IPS DF 4.7 (cell line): Measurements from ENCODE around the gene AGO3.

Source experiments
- DNase-seq: peaks from one replicate; pipeline ENCODE4 v3.0.0-alpha.2; 2013; ENCODE audit warnings: low spot score; ENCODE audit errors: extremely low read depth

Gene AGO3

DNA sequence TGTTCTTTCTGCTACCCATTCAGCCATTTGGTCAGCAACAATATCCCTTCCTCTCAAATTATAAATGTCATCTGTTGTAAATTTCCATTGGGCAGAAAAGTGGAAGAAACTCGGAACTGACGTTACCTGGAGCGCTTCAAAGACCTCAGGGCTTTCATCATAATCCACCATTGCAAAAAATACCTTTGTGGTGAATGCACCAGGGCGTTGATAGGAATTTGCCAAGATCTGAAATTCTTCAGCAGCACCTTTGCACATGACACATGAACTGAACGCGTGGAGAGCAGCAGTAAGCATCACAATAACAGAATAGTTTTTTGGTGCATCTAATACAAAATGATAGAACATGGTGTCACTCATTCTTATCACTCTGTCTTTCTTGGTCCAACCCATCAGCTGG, 149.9 kb downstream of the AGO3 start:
- DNase-seq, result no peak

- DNase-seq, result no peak
Observed at GRCh38 chr1:36081926-36082485, 151.1 kb downstream of the AGO3 start.

GRCh38 chr1:36083219-36083618, 152.3 kb downstream of the AGO3 start:
- DNase-seq, result no peak

- DNase-seq, result no peak
Observed at GRCh38 chr1:36083635-36084496, 153.0 kb downstream of the AGO3 start, which contains the start of gene TEKT2. TSS of gene TEKT2 (plus strand) at chr1:36084094. CDS start at chr1:36084922, 828 bp downstream.

GRCh38 chr1:36084497-36085115, 153.7 kb downstream of the AGO3 start:
- DNase-seq, result no peak

DNA sequence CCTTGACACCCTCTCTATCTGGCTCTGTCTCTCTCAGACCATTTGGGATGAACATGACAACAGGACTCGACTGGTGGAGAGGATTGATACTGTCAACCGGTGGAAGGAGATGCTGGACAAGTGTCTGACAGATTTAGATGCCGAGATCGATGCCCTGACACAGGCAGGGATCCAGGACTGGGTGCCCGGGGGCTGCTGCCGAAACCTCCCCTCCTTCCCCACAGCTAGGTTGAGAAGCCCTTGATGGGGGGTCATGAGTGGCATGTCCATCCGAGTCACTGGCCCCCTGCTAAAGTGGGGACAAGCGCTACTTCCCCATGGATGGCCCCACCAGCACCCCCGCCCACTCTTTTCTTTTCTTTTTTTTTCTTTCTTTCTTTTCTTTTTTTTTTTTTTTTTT, 154.2 kb downstream of the AGO3 start:
- no peak for DNase-seq

DNA sequence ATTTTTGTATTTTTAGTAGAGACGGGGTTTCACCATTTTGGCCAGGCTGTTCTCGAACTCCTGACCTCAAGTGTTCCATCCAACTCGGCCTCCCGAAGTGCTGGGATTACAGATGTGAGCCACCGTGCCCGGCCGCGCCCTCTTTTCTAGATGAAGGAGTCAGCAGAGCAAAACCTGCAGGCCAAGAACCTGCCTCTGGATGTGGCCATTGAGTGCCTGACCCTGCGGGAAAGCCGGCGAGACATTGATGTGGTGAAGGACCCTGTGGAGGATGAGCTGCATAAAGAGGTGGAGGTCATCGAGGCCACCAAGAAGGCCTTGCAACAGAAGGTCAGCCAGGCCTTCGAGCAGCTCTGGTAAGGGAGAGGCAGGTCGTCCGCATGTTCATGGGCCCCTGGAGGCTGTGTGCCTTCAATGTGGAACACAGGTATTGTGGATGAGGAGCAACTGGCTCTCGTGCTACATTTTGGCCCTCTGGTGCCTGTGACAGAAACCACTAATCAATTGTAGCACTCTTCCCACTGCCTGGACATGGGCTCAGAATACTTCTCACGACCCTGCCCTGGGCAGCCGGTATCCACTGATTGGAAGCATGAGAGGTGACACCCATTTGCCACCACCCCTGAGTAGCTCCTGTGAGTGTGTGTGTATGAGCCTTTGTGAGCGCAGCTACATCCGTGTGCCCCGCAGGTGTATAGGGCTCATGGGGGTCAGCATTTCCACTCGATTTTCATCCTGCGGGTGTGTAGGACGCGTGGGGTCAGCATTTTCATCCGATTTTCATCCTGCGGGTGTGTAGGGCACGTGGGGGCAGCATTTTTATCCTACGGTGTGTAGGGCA, 155.0 kb downstream of the AGO3 start:
- DNase-seq, result no peak

- no peak for DNase-seq
Observed at GRCh38 chr1:36086529-36087232, 155.8 kb downstream of the AGO3 start.

DNA sequence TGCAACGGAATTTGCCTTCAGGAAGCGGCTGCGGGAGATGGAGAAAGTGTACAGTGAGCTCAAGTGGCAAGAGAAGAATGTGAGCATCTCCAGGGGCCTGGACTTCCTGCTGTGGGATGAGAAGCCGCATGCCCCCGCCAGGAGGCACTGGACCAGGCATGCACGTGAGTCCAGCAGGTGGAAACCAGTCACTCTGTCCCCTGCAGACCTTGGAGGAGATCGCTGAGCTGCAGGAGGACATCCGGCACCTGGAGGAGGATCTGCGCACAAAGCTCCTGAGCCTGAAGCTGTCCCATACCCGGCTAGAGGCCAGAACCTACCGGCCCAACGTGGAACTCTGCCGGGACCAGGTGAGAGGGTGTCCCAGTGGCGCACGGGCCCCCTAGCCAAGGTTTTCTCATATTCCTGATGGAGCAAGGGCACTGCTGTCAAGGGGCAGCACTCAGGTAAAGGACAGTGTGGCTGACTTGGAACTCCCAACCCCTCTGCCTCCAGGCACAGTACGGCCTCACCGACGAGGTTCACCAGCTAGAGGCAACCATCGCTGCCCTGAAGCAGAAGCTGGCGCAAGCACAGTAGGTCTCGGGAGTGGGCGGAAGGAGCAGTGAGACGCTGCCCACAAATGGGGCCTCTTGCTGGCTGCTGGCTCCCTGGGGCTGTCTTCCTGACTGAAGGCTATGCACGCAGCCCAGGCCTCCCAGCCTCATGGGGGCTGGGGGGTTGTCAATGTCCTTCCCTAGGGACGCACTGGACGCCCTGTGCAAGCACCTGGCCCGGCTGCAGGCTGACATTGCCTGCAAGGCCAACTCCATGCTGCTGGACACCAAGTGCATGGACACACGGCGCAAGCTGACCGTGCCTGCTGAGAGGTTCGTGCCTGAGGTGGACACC, 156.6 kb downstream of the AGO3 start:
- no peak for DNase-seq

- no peak for DNase-seq
Observed at GRCh38 chr1:36088265-36088576, 157.3 kb downstream of the AGO3 start.

- no peak for DNase-seq
Observed at GRCh38 chr1:36088577-36089392, 157.9 kb downstream of the AGO3 start, which contains the start of gene ADPRS. TSS of gene ADPRS (plus strand) at chr1:36088892. CDS start at chr1:36088905, 13 bp downstream.

DNA sequence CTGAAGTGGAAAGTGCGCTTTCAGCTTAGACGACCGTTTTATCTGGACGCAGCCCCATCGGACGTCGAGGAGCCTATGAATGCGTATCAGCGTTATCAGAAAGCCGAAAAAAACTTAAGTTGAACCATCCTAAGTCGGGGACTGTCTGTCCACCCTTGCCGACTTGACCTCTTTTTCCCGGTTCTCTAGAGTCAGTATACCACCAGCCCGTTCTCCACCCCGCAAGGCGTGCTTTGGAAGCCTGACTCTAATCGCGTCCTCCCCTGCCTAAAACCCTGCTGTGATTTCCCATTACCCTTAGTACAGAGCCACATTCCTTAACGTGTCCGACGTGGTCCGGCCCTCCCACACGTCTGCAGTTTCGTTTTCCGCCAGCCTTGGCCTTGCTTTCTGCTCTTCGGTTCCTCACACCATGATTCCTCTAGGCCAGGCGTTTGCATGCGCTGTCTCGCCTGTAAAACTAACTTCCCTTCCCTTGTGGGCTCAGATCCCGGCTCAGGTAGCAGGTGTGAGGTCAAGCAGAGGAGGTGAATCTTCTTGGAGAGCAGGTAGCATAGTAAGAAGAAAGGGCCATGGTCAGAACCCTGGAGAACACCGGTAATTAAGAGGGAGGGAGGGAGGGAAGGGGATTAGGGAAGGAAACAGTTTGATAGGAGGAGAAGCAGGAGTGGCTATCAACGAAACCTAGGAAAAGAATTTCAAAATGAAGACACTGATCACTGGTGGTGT, 158.7 kb downstream of the AGO3 start:
- no peak for DNase-seq

- DNase-seq, result no peak
Observed at GRCh38 chr1:36091141-36091540, 160.2 kb downstream of the AGO3 start.

DNA sequence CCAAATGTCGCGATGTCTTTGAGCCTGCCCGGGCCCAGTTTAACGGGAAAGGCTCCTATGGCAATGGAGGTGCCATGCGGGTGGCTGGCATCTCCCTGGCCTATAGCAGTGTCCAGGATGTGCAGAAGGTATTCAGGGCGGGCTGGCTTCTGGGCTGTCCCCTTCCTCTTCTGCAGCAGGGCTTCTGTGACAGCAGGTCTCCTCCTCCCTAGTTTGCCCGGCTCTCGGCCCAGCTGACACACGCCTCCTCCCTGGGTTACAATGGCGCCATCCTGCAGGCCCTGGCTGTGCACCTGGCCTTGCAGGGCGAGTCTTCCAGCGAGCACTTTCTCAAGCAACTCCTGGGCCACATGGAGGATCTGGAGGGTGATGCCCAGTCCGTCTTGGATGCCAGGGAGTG, 160.8 kb downstream of the AGO3 start:
- DNase-seq, result no peak

- no peak for DNase-seq
Observed at GRCh38 chr1:36092166-36092797, 161.4 kb downstream of the AGO3 start.

DNA sequence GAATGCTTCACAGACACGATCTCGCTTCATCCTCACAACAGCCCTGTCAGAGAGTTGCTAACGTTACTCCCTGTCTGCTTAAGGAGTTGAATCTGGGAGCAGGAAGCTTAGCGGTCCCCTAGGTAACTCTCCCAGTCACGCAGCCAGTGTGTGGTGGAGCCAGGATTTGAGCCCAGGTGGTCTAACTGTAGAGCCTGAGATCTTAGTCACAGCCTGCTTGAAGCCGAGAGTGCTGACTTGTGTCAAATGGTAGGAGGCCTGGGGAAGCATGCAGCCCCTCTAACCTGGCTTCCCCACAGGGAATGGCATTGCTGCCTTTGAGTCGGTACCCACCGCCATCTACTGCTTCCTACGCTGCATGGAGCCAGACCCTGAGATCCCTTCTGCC, 161.9 kb downstream of the AGO3 start:
- DNase-seq, result no peak

DNA sequence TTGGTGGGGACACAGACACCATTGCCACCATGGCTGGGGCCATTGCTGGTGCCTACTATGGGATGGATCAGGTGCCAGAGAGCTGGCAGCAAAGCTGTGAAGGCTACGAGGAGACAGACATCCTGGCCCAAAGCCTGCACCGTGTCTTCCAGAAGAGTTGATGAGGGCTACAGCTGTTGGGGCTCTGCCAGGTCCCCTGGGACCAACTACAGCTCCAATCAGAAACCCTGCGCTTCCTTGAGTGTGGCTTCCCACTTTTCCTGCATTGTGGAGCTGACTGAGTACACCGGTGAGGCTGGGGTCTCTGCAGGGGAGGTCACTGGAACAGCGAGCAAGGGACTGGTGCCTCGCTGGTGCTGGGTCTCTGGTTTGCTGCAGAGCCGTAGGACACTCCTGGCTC, 162.3 kb downstream of the AGO3 start:
- DNase-seq, result no peak

- DNase-seq, result no peak
Observed at GRCh38 chr1:36093929-36094328, 163.0 kb downstream of the AGO3 start.
